ENCODE results near the gene SNX6.
"Not testable (repeated sequence)": the region's sequence is repeated elsewhere in the genome, so short reads cannot be mapped to it uniquely, and the experiment has no call there.

The SNX6 gene

GRCh38 chr14:34629657-34630529 lies at the start of gene SNX6:
Gene SNX6 (minus strand): TSS chr14:34630148. CDS start chr14:34630116, 32 bp downstream.
- peak; percentile 91 for DNase-seq

- no peak for DNase-seq
Observed at GRCh38 chr14:34678735-34679134, 48.8 kb upstream of the SNX6 start.

DNA sequence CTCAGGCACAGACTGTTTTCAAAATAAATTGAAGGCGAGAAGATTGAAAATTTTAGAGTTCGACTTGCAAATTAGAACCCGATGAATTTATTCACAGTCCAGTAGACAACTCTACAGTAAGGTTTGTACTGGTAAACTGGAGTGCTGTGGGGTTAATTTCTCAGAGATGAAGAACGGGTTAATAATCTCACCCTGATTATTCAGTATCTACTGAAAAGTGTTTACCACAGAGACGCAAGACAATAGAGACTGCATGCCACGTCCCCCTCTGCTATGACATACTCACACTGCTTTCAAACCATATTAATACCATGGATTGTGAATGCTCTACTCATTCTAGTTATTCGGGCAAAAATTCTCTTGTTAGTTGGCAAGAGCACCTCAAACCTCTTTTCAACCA lies 48.4 kb upstream of the SNX6 start:
- DNase-seq = no peak

DNA sequence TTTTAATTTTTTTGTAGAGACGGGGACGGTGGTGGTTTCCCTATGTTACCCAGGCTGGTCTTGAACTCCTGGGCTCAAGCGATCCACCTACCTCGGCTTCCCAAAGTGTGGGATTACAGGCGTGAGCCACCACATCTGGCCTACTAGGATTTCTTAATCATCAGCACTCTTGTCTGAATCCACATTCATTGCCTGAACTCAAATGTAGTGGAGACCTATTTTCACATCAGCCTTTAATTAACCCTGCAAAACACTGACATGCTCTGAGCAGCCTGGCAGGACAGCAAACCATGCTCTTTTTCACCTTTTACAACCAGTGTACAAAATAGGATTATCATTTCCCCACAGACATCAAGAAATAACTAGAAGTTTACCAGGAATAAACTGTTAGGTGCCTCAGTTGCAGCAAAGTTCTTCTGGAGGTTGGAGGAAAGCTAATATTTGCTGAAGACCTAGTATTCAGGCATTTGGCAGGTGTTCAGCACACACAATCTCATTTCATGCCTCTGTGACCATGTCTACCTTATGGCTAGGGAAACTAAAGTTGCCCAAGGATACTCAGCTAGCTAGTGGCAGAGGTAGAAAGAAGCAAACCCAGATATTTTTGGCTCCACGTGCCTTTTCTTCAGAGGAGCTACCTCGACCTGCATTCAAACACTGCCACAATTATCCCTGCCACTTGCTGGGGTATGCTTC lies 46.7 kb upstream of the SNX6 start:
- no peak for DNase-seq

DNA sequence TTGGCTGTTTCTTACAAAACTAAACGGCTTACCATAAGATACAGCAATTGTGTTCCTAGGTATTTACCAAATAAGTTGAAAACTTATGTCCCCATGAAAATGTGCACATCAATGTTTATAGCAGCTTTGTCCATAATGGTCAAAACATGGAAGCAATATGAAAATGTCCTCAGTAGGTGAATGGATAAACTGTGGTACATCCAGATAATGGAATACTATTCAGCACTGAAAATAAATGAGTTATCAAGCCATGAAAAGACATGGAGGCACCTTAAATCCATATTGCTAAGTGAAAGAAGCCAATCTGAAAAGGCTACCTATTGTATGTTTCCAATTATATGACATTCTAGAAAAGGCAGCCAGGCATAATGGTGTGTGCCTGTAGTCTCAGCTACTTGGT lies 43.8 kb upstream of the SNX6 start:
- DNase-seq = no peak

DNA sequence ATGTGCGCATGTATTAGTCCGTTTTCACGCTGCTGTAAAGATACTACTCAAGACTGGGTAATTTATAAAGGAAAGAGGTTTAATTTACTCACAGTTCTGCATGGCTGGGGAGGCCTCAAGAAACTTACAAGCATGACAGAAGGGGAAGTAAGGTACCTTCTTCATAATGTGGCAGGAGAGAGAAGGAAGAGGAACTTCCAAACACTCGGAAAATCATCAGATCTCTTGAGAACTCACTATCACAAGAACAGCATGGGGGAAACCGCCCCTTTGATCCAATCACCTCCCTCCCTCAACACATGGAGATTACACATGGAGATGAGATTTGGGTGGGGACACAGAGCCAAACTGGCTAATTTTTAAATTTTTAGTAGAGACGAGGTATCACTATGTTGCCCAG lies 41.8 kb upstream of the SNX6 start:
- no peak for DNase-seq

DNA sequence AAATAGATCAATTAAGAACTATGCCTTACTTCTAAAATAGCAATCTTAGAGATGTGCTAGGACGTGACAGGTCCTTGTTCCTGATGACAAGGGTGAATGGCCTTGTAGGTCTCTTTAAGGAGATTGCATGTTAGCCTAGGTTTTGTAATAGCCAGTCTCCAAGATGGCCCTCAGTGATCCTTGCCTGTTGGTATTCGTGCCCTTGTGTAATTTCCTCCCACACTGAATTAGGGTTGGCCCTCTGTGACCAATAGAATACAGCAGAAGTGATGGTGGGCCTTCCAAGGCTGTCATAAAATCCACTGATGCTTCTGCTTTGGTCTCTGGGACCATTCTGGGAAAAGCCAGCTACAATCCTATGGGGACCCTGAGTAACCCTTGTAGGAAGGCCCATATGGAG lies 38.2 kb upstream of the SNX6 start:
- no peak for DNase-seq

DNA sequence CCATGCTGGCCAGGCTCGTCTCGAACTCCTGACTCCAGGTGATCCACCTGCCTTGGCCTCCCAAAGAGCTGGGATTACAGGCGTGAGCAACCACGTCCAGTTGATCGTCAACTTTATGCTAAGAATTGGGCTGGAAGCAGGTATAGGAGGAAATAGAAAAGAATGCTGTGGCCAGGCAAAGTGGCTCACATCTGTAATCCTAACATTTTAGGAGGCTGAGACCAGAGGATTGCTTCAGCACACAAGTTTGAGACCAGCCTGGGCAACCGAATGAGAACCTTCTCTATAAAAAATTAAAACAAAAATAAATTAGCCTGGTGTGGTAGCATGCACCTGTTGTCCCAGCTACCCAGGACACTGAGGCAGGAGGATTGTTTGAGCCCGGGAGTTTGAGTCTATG lies 37.1 kb upstream of the SNX6 start:
- DNase-seq = no peak

- peak; percentile 35 for DNase-seq
Observed at GRCh38 chr14:34665785-34666435, 36.0 kb upstream of the SNX6 start.

DNA sequence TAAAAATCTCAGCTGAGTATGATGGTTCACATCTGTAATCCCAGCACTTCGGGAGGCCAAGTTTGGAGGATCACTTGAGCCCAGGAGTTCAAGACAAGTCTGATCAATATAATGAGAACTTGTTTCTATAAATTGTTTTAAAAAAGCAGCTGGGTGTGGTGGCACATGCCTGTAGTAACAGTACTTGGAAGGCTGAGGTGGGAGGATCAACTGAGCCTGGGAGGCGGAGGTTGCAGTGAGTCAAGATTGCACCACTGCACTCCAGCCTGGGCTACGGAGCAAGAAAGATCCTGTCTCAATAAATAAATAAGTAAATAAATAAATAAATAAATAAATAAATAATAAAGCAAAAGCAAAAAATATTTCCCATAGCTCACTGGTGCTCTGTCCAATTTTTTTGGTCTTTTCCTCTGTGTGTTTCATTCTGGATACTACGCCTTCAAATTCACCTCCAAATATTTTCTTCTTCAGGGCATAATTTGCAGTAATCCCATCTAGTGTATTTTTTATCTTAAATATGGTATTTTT lies 32.7 kb upstream of the SNX6 start:
- DNase-seq = no peak

- DNase-seq = no peak
Observed at GRCh38 chr14:34660796-34661195, 30.8 kb upstream of the SNX6 start.

- DNase-seq = no peak
Observed at GRCh38 chr14:34655959-34656358, 26.0 kb upstream of the SNX6 start.

GRCh38 chr14:34653073-34653472 lies 23.1 kb upstream of the SNX6 start:
- not testable (repeated sequence) for DNase-seq

DNA sequence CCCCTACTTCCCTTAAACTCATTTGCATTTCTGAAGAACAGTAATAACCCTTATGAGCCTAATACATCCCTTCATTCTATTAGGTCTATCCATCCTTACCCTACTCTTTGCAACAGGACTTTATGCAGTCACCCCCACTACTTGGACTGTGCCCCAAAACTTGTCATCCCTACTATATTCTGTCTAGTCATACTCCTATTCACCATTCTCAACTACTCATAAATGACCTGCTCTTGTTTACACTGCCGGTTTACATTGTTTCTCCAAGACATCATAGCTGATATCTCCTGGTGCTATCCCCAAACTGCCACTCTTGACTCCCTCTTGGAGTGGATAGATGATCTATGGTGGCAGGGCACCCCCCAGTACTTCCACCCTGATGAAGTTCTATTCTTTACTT lies 22.4 kb upstream of the SNX6 start:
- DNase-seq = not testable (repeated sequence)

GRCh38 chr14:34650786-34651584 lies 21.0 kb upstream of the SNX6 start:
- DNase-seq = no peak

GRCh38 chr14:34650006-34650405 lies 20.1 kb upstream of the SNX6 start:
- DNase-seq = not testable (repeated sequence)

DNA sequence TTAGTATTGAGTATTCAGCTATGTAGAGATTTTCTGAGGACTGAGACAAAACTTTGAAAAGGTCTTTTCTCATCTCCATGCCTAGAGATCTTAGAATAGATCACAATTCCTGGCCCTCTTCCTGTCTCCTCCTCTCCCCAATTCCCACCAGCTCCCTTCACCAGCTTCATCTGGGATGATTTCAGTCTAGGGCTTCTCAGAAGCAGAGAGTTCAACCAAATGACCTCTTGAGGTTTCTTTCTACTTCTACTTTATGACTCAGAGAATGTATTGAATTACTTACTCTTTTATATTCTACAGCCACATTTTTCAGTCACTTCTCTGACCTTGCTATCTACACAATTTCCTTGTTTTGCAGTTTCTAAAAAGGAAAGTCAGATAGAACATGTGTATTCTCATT lies 19.4 kb upstream of the SNX6 start:
- no peak for DNase-seq

- no peak for DNase-seq
Observed at GRCh38 chr14:34646570-34647255, 16.8 kb upstream of the SNX6 start.

DNA sequence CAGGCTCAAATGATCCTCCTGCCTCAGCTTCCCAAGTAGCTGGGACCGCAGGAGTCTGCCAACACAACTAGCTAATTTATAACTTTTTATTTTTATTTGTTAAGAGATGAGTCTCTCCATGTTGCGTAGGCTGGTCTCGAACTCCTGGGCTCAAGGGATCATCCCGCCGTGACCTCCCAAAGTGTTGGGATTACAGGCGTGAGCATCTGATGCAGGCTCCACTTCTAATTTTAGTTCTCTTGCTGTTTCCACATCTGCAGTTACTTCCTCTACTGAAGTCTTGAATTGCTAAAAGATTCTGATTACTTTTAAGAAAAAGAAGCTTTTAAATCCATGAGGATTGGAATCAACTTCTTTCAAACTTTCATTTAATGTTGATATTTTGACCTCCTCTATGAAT lies 13.4 kb upstream of the SNX6 start:
- DNase-seq = no peak

GRCh38 chr14:34642595-34642994 lies 12.6 kb upstream of the SNX6 start:
- DNase-seq = no peak

GRCh38 chr14:34640826-34641225 lies 10.9 kb upstream of the SNX6 start:
- no peak for DNase-seq

DNA sequence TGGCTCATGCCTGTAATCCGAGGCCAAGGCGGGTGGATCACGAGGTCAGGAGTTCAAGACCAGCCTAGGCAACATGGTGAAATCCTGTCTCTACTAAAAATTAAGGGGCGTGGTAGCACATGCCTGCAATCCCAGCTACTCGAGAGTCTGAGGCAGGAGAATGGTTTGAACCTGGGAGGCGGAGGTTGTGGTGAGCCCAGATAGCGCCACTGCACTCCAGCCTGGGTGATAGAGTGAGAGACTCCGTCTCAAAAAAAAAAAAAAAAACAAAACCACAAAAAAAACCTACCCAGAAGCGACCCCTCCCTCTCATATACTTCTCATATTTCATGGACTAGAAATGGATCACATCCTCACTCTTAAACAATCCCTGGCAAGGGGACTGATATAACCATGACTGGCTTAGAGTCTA lies 4.4 kb upstream of the SNX6 start:
- not testable (repeated sequence) for DNase-seq

All from femur (tissue), 1 donor.